Middle frontal gyrus (tissue), 1 donor: Measurements from ENCODE around the gene KRT75.

Experiments used
- DNase-seq: peaks from one replicate; pipeline ENCODE4 v3.0.0-alpha.2; 2015; ENCODE audit warnings: low spot score; ENCODE audit errors: extremely low spot score

KRT75 gene

GRCh38 chr12:52394836-52395405 is 39.2 kb downstream of the KRT75 start:
- no peak for DNase-seq

GRCh38 chr12:52392465-52393007 is 41.6 kb downstream of the KRT75 start:
- no peak for DNase-seq

GRCh38 chr12:52391618-52392002 is 42.6 kb downstream of the KRT75 start:
- DNase-seq: no peak

- no peak for DNase-seq
Observed at GRCh38 chr12:52390739-52391617, 43.2 kb downstream of the KRT75 start.

- peak; percentile 50 for DNase-seq
Observed at GRCh38 chr12:52389313-52390207, 44.6 kb downstream of the KRT75 start.

- no peak for DNase-seq
Observed at GRCh38 chr12:52387859-52388258, 46.3 kb downstream of the KRT75 start.

DNA sequence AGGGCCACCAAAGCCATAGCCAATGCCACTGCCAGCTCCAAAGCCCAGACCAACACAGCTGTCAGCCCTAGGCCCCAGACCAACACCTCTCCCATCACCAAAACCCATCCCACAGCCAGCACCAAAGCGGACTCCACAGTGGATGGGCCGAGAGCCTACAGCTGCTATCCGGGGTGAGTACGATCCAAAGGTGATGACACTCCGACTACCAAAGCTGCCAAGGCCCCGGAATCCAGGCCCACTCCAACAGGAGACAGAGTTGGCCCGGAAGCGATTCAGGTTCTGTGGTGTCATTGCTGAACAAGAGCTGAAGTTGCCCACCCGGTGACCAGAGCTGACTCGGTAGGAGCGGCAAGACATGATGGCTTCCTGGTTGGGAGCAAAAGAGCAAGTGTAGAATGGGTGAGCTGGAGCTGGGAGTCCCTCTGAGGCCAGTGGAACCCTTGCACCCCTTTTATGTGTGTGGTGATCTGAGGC is 48.9 kb downstream of the KRT75 start, which contains the start of gene KRT84:
Gene KRT84, minus strand, starts transcription at position 427 of the 477 bp plus-strand sequence. Its CDS starts 67 bp downstream, at position 360.
- no peak for DNase-seq

DNA sequence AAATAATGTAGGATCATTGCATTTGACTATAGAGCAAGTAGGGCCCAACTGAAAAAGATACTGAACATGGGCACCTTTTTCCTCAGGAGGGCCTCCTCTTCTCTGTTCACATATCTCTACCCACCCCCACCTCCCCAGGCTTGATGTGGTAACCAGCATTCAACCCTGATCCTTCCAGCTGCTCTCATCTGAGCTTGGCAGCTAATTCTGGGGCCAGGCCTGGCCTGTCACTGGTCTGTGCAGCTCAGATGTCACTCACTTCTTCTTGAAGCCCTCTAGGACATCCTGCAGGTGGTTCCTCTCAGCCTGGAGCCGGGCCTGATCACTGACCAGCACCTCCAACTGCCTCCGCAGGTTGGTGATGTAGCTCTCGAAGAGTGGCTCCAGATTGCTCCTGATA is 50.8 kb downstream of the KRT75 start:
- DNase-seq: no peak

- no peak for DNase-seq
Observed at GRCh38 chr12:52382854-52383253, 51.3 kb downstream of the KRT75 start.

DNA sequence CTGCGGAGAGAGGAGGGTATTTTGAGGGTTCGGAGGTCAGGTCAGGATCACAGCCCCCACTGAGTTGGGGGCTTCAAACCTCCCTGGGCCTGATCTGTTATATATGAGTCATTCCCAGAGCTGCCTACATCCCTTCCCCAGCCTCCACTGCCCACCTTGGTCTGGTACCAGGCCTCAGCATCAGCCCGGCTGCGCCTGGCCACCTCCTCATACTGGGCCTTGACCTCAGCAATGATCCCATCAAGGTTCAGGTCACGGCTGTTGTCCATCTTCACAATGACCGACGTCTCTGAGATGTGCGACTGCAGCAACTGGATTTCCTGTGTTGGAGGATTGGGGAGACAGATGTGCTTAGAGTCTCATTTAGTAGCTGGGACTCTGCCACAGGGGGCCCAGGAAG is 53.0 kb downstream of the KRT75 start:
- DNase-seq: no peak

- no peak for DNase-seq
Observed at GRCh38 chr12:52380271-52380694, 53.9 kb downstream of the KRT75 start.

DNA sequence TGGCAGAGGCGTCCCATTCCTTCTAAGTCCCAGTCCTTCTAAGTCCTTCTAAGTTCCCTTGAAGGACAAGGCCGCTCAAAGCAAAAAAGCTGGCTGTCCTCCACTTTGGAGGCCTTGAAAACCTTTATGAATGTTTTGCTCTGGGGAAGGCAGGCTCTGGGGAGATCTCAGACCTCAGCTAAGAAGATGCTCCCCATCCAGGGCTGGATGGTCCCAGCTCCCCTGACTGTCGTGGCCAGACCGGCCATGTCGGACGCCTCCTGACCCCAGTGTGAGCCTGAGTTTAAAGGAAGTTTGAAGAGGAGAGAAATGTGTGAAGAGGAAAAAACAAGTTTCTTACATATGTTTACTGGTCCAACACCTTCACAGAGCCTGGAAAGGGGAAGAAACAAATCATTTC is 54.6 kb downstream of the KRT75 start:
- DNase-seq: no peak

DNA sequence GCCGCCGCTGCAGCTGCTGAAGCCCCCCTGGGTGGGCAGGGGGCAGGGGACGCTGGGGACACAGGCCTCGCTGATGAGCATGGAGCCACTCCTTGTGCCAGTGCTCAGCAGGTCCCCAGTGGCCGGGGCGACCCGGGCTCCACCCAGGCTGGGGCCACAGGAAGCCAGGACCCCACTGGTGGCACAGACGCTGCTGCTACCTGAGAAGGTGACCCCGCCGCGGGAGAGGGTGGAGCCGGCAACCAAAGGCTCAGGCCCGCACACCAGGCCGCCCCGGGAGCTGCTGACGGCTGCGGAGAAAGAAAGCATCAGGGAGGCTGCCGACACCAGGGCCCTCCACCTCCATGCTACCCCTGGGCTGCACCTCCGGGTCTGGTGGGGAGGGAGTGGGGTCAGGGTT is 56.1 kb downstream of the KRT75 start:
- no peak for DNase-seq

- DNase-seq: no peak
Observed at GRCh38 chr12:52377266-52377665, 56.9 kb downstream of the KRT75 start.
